C1 segment of cervical spinal cord (tissue), 14 donors: ENCODE measurements around the gene FMNL1.
A peak's percentile ranks its signal among the peaks of the same experiment; 100 is the strongest.
"Not testable (repeated sequence)": the region's sequence is repeated elsewhere in the genome, so short reads cannot be mapped to it uniquely, and the experiment has no call there.

Experiments
- DNase-seq, 14 donors: peaks; one replicate each; lab custom pipeline; 2025; lab: John Stamatoyannopoulos, UW

Gene FMNL1

GRCh38 chr17:45234641-45235415 is 13.1 kb downstream of the FMNL1 start:
- no peak for DNase-seq

- DNase-seq = peak in 5 of 14 donors; percentile 6 to 36 (median 21)
These were observed 14.0 kb downstream of the FMNL1 start for GRCh38 chr17:45235416-45236281.

GRCh38 chr17:45236282-45236606 is 14.6 kb downstream of the FMNL1 start:
- DNase-seq = no peak

- no peak for DNase-seq
These were observed 16.0 kb downstream of the FMNL1 start for GRCh38 chr17:45237686-45238085.

- no peak for DNase-seq
These were observed 16.6 kb downstream of the FMNL1 start for GRCh38 chr17:45238155-45238774.

GRCh38 chr17:45240905-45241327 is 19.2 kb downstream of the FMNL1 start:
- DNase-seq = peak in 1 of 14 donors; percentile 57

GRCh38 chr17:45241328-45242028 is 19.8 kb downstream of the FMNL1 start:
- DNase-seq = peak in 2 of 14 donors; percentile 32 to 81

- peak in 1 of 14 donors; percentile 43 for DNase-seq
These were observed 20.3 kb downstream of the FMNL1 start for GRCh38 chr17:45242029-45242414.

GRCh38 chr17:45243750-45244149 is 22.1 kb downstream of the FMNL1 start:
- no peak for DNase-seq

- no peak for DNase-seq
These were observed 23.3 kb downstream of the FMNL1 start for GRCh38 chr17:45244725-45245656.

GRCh38 chr17:45246338-45246737 is 24.7 kb downstream of the FMNL1 start:
- DNase-seq = no peak

- DNase-seq = no peak
These were observed 25.3 kb downstream of the FMNL1 start for GRCh38 chr17:45246861-45247428.

- peak in 4 of 14 donors; percentile 20 to 85 (median 40) for DNase-seq
These were observed 25.9 kb downstream of the FMNL1 start for GRCh38 chr17:45247429-45248131.

- no peak for DNase-seq
These were observed 26.7 kb downstream of the FMNL1 start for GRCh38 chr17:45248132-45248957.

GRCh38 chr17:45251931-45252330 is 30.2 kb downstream of the FMNL1 start:
- no peak for DNase-seq

GRCh38 chr17:45253237-45253636 is 31.6 kb downstream of the FMNL1 start:
- not testable (repeated sequence) for DNase-seq

GRCh38 chr17:45253879-45254278 is 32.2 kb downstream of the FMNL1 start:
- DNase-seq = no peak

GRCh38 chr17:45255358-45255757 is 33.7 kb downstream of the FMNL1 start:
- no peak for DNase-seq
